Activated T-helper 9 cell treated with anti-CD3 and anti-CD28 coated beads, Interleukin-2, amount 50 U/mL, for 16 hours (primary cell): ENCODE results near the gene HYKK.
"Not testable (repeated sequence)": the region's sequence is repeated elsewhere in the genome, so short reads cannot be mapped to it uniquely, and the experiment has no call there.

Experiments
- DNase-seq: peaks from one replicate; pipeline ENCODE4 v3.0.0-alpha.2; 2020; ENCODE audit warnings: low read depth

Gene HYKK

DNA sequence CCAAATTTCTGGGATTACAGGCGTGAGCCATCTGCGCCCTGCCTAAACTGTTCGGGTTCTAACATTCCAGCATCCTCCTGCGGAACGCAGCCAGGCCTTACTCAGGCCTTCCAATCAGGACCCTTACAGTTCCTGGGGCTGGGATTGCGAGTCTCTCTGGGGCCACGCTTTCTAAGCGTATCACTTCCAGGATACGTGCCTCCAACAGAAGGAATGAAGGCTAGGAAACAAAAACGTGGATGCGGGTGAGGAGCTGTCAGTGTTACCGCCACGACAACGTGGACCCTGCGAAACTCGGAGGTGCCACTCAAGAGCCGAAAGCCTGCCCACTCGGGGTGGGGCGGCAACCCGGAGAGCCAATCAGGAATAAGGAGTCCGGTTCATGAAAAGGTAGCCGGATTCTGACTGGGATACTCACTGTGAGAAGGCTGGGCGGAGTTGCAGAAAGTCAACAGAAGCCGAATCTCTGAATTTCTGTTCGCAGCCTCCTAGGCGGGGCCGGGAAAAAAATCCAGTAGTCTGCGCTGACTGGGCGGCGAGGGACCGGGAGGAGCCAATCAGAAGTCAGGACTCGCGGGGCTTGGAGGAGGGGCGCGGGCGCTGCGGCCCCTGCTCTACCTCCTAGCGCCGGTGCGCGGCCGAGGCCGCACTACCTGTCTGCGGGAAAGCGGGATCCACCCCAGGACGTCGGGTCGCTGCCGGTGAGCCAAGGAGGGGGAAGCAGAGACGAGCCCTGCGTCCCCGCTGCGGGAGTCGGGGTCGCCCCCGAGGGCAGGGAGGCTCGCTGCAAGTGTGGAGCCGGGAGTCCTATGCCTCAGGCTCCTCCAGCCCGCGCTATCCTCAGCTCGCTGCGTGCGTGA lies at the start of gene HYKK:
HYKK (plus strand) TSS at position 607 of the 860 bp plus-strand sequence. CDS start 5,512 bp downstream, outside the sequence.
- DNase-seq: peak; percentile 60

DNA sequence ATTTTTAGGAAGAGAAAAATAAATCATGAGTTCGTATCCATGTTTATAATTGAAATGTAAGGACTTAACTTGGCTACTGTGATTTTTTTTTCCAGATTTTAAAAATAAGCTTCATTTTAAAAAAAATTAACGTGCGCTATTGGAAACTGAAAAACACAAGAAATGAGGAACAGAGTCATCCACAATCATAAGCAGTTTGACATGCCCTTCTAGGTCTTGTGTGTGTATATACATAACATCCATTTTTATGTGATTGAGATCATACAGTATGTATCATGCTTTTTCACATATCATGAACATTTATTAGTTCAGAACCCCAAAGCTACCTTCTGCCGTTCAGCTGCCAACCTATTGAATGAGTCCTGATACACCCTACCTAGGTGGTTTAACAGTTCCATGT lies 46.6 kb upstream of the HYKK start:
- DNase-seq: no peak

DNA sequence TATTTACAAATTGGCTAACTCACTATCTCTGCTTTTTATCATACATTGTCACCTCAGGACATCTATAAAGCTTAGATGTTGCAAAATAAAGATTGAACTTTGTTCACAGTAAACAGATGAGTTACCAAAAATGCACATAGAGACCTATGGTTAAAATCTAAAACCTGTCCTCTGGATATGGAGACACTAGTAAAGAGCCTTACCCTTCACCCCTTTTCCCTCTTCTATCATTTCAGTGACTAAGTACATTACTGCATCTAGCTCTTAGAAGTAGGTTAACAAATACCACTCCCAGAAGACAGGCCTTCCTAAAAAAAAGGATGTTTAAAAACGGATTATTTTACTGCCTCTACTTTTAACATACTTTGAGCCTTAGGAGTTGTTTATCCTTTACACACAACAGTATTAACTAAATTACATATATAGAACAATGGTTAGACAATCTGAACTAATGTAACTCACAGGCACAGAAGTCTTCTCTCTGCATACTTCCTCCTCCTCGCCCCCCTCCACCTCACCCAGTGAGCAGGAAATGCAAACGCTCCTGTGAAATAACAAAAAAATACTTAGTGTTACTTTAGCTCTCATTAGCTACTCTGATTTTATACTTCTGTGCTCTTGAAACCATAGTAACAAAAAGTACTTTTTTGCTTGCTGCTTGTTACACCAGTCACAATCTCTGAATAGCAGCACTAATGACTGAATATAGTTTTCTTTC lies 46.0 kb upstream of the HYKK start:
- DNase-seq: no peak

- no peak for DNase-seq
Measured at GRCh38 chr15:78469031-78469430, 38.3 kb upstream of the HYKK start.

- no peak for DNase-seq
Measured at GRCh38 chr15:78477295-78477694, 30.1 kb upstream of the HYKK start.

- no peak for DNase-seq
Measured at GRCh38 chr15:78479650-78480049, 27.7 kb upstream of the HYKK start.

DNA sequence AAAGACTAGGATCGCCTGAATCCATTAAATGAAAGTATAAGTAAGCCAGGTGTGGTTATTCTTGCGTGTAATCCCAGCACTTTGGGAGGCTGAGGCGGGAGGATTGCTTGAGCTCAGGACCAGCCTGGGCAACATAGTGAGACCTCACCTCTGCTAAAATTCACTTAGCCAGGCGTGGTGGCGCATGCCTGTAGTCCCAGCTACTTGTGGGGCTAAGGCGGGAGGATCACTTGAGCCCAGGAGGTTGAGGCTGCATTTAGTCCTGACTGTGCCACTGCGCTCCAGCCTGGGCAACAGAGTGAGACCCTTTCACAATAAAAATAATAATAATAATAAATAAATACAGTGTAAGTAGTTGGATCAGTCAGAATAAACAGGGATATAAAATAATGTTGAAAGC lies 25.5 kb upstream of the HYKK start:
- DNase-seq: no peak

GRCh38 chr15:78492872-78493271 lies 14.5 kb upstream of the HYKK start:
- no peak for DNase-seq

- DNase-seq: no peak
Measured at GRCh38 chr15:78501857-78502256, 5.5 kb upstream of the HYKK start.

GRCh38 chr15:78502641-78503040 lies 4.7 kb upstream of the HYKK start:
- no peak for DNase-seq

GRCh38 chr15:78507831-78508160 lies 419 bp downstream of the HYKK start:
- no peak for DNase-seq

GRCh38 chr15:78508272-78508671 lies 895 bp downstream of the HYKK start:
- no peak for DNase-seq

GRCh38 chr15:78509726-78510312 lies 2.4 kb downstream of the HYKK start:
- no peak for DNase-seq

- not testable (repeated sequence) for DNase-seq
Measured at GRCh38 chr15:78520035-78520434, 12.7 kb downstream of the HYKK start.

- no peak for DNase-seq
Measured at GRCh38 chr15:78524230-78524629, 16.9 kb downstream of the HYKK start.

DNA sequence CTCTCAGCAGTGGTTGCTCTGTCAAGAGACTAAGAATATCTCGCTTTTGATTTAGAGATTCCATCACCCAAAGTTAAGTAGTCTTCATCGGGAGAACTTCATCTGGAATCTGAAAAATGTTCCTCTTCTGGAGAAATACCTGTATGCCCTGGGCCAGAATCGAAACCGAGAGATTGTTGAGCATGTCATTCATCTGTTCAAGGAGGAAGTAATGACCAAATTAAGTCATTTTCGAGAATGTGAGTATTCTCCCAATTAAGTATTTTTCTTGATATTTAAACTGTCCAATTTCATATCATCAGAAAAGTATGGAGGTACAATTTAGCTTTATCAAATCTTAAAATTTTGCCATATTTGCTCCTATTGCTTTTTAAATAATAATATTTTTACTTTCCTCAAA lies 19.9 kb downstream of the HYKK start:
- no peak for DNase-seq

- no peak for DNase-seq
Measured at GRCh38 chr15:78533331-78533730, 26.0 kb downstream of the HYKK start.

- DNase-seq: no peak
Measured at GRCh38 chr15:78536134-78536533, 28.8 kb downstream of the HYKK start.

DNA sequence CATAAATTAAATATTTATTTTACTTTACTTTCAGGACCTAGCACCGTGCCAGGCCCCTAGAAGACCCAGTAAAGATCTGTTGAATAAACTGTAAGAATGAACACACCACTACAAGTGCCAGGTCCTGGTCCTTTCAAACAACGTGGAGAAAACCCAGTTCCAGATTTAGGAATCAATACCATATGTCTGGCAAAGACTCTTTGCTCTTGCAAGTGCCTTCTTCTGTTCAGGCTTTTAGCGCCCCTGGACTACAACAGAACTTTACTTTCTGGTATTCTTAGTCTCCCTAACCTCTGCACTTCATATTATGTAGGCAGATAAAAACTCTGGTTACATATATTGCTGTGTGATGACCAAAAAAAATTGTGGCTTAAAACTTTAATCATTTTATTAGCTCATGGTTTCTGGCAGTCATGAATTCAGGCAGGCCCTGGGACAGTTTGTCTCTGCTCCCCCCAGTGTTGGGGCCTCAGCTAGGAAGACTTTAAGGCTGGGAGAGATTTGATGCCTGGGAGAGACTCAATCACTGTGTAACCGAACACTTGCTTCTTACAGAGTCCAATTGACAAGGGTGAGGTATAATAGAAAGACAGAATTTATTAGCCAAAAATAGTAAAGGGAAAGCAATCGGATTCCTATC lies 30.0 kb downstream of the HYKK start:
- no peak for DNase-seq

GRCh38 chr15:78538358-78538757 lies 31.0 kb downstream of the HYKK start:
- no peak for DNase-seq

- not testable (repeated sequence) for DNase-seq
Measured at GRCh38 chr15:78539464-78540140, 32.2 kb downstream of the HYKK start.
